HepG2 (cell line): ENCODE results near the gene RELB. TPM values are rescaled to one million over a fixed set of nuclear protein-coding genes. Genes with fewer than 3 reads are reported as not detected.

Experiments used
- ARNT ChIP-seq: fragments of 450-650 bp; IDR thresholded peaks from 2 replicates; pipeline ENCODE4 v1.6.1; 2017
- FOXP1 ChIP-seq, 2 experiments: fragments of 450-650 bp in 1 of 2; IDR thresholded peaks; 2 replicates each; pipeline ENCODE4 v1.6.1; 2017 to 2018; ENCODE audit warnings: antibody characterized with exemption in 1 of 2
- HNRNPK ChIP-seq: fragments of 200-400 bp; formaldehyde crosslinking; IDR thresholded peaks from 2 replicates; pipeline ENCODE4 v1.6.1; 2018; ENCODE audit warnings: low read length, low read depth, moderate library complexity, mild to moderate bottlenecking; ENCODE audit not compliant: poor library complexity, severe bottlenecking
- HOXA9 ChIP-seq: sonication (generic); formaldehyde crosslinking; IDR thresholded peaks from 2 replicates; pipeline ENCODE4 v1.8.1; 2022; ENCODE audit warnings: missing genetic modification reagents, mild to moderate bottlenecking, moderate library complexity, borderline replicate concordance
- NFYC ChIP-seq: IDR thresholded peaks from 2 replicates; pipeline ENCODE4 v1.6.1; 2016; ENCODE audit warnings: missing genetic modification reagents, missing compliant biosample characterization
- PCBP1 ChIP-seq: fragments of 200-400 bp; formaldehyde crosslinking; IDR thresholded peaks from 2 replicates; pipeline ENCODE4 v1.6.1; 2017; ENCODE audit warnings: mild to moderate bottlenecking, low read depth, low read length, borderline replicate concordance
- RFX3 ChIP-seq: IDR thresholded peaks from 2 replicates; pipeline ENCODE4 v1.6.1; 2016; ENCODE audit warnings: missing biosample characterization, missing genetic modification reagents
- ZNF557 ChIP-seq: sonication (generic); formaldehyde crosslinking; IDR thresholded peaks from 2 replicates; pipeline ENCODE4 v1.4.0; 2020; ENCODE audit warnings: missing genetic modification reagents
- ZNF563 ChIP-seq: sonication (generic); formaldehyde crosslinking; IDR thresholded peaks from 2 replicates; pipeline ENCODE4 v1.8.0; 2022; ENCODE audit warnings: mild to moderate bottlenecking, moderate library complexity, missing genetic modification reagents
- ZSCAN9 ChIP-seq: IDR thresholded peaks from 2 replicates; pipeline ENCODE4 v1.6.1; 2016; ENCODE audit warnings: borderline replicate concordance
- polyA plus RNA-seq, 8 experiments: library from polyadenylated mRNA; depleted of rRNA in 3 of 8; stranded (reverse) in 7 of 8; unstranded in 1 of 8; fragments of >200 nt; fragmentation: Illumina TruSeq in 4 of 8; extraction: Trizol in 4 of 8; gene quantifications; 2 replicates each; pipeline versions ENCODE4 v1.2.1 to v1.2.3, GENCODE V29; 2011 to 2016; ENCODE audit warnings: low read depth in 4 of 8, missing spikeins in 1 of 8, mixed read lengths in 1 of 8; ENCODE audit not compliant: insufficient read depth in 1 of 8
- total RNA-seq, 5 experiments: library from RNA; depleted of rRNA; stranded (reverse); fragments of >200 nt; fragmentation: Illumina TruSeq; extraction: Trizol; gene quantifications; 2 replicates each; pipeline ENCODE4 v1.2.3, GENCODE V29; 2016; ENCODE audit warnings: low read depth in 1 of 5
- TF ChIP-seq, protein P1 (sequence below): sonication (generic); formaldehyde crosslinking; IDR thresholded peaks from 2 replicates; pipeline ENCODE4 v1.9.0; 2021; ENCODE audit warnings: missing genetic modification reagents, mild to moderate bottlenecking, borderline replicate concordance
- TF ChIP-seq, protein P2 (sequence below): IDR thresholded peaks from 2 replicates; pipeline ENCODE4 v1.6.1; 2016; ENCODE audit warnings: mild to moderate bottlenecking
- TF ChIP-seq, protein P3 (sequence below): sonication (generic); formaldehyde crosslinking; IDR thresholded peaks from 2 replicates; pipeline ENCODE4 v1.4.0; 2020; ENCODE audit warnings: missing genetic modification reagents
- TF ChIP-seq, protein P4 (sequence below): sonication (generic); formaldehyde crosslinking; IDR thresholded peaks from 2 replicates; pipeline ENCODE4 v1.8.1; 2023; ENCODE audit warnings: mild to moderate bottlenecking, inconsistent platforms, moderate library complexity, missing genetic modification reagents, borderline replicate concordance
- TF ChIP-seq, protein P5 (sequence below): sonication (generic); formaldehyde crosslinking; IDR thresholded peaks from 2 replicates; pipeline ENCODE4 v1.4.0; 2020; ENCODE audit warnings: missing genetic modification reagents
- TF ChIP-seq, protein P6 (sequence below): sonication (generic); formaldehyde crosslinking; IDR thresholded peaks from 2 replicates; pipeline ENCODE4 v1.4.0; 2020; ENCODE audit warnings: mild to moderate bottlenecking, missing genetic modification reagents

Gene RELB
- total and polyA plus RNA-seq, 2 of the 13 experiments (the other 11 are each of a cell fraction or from before 2014, with no cell fraction given): 1.9 to 3.5 TPM

DNA sequence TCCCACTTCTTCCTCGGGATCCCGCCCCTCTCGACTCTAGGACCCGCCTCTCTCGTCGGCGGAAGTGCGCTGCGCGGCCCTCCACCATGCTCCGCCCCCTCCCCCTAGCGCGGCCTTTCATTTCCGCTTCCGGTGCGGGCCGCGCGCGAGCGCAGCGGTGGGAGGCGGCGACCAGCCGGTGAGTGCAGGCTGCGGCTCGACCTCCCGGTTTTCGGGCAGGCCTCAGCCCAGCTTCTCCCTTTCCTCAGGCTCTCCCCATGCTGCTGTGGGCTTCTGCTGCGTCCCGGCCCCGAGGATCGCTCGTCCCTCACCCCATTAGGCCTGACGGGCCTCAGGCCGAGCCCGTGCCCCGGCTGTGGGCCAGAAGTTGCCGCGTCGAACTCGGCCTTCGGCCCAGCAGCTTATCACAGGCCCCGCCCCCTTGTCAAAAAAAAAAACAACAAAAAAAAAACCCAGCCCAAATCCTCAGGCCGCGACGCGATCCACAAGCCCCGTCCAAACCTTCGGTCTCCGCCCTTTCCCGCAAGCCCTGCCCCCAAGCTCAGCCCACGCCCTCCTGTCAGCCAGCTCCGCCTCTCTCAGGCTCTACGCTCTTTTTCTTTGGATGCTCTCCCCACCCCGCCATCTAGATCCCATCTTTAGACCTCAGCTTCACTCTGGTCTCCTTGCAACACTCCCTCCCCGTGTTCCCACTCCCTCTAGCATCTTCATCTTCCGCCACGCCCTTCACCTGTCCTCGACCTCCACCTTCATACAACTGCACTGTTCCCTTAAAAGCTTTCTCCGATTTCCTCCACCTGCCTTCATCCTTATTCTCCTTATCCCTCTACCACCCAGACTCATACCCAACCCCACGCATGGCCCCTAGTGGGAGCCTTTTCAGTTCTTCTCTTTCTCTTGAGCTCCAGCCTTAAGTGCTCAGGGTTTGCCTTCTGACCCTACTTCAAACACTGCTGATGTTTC is 37.9 kb downstream of the RELB start, which contains the start of gene CLASRP (continued):
- TF ChIP-seq ZNF563 (CRISPR knock-in tag) (peak; percentile 93), RFX3 (CRISPR knock-in tag) (no peak), ARNT (no peak), PCBP1 (no peak), HNRNPK (peak; percentile 84), ZSCAN9 (CRISPR knock-in tag) (no peak), NFYC (CRISPR knock-in tag) (no peak), FOXP1 (IDR thresholded peaks at IDR 0.05) (no peak), FOXP1 (CRISPR knock-in tag; IDR thresholded peaks at IDR 0.05) (no peak), ZNF557 (CRISPR knock-in tag) (no peak), HOXA9 (no peak)
- TF ChIP-seq, protein P1, sequence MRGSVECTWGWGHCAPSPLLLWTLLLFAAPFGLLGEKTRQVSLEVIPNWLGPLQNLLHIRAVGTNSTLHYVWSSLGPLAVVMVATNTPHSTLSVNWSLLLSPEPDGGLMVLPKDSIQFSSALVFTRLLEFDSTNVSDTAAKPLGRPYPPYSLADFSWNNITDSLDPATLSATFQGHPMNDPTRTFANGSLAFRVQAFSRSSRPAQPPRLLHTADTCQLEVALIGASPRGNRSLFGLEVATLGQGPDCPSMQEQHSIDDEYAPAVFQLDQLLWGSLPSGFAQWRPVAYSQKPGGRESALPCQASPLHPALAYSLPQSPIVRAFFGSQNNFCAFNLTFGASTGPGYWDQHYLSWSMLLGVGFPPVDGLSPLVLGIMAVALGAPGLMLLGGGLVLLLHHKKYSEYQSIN: no peak
- TF ChIP-seq, protein P2, sequence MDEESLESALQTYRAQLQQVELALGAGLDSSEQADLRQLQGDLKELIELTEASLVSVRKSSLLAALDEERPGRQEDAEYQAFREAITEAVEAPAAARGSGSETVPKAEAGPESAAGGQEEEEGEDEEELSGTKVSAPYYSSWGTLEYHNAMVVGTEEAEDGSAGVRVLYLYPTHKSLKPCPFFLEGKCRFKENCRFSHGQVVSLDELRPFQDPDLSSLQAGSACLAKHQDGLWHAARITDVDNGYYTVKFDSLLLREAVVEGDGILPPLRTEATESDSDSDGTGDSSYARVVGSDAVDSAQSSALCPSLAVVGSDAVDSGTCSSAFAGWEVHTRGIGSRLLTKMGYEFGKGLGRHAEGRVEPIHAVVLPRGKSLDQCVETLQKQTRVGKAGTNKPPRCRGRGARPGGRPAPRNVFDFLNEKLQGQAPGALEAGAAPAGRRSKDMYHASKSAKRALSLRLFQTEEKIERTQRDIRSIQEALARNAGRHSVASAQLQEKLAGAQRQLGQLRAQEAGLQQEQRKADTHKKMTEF (CRISPR knock-in tag): peak; percentile 67; the same call in 1 of the 2 replicates
- TF ChIP-seq, protein P3, sequence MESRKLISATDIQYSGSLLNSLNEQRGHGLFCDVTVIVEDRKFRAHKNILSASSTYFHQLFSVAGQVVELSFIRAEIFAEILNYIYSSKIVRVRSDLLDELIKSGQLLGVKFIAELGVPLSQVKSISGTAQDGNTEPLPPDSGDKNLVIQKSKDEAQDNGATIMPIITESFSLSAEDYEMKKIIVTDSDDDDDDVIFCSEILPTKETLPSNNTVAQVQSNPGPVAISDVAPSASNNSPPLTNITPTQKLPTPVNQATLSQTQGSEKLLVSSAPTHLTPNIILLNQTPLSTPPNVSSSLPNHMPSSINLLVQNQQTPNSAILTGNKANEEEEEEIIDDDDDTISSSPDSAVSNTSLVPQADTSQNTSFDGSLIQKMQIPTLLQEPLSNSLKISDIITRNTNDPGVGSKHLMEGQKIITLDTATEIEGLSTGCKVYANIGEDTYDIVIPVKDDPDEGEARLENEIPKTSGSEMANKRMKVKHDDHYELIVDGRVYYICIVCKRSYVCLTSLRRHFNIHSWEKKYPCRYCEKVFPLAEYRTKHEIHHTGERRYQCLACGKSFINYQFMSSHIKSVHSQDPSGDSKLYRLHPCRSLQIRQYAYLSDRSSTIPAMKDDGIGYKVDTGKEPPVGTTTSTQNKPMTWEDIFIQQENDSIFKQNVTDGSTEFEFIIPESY (CRISPR knock-in tag): 0 out of 2 replicates have a peak, but pooled peaks have one; percentile 4
- TF ChIP-seq, protein P4, sequence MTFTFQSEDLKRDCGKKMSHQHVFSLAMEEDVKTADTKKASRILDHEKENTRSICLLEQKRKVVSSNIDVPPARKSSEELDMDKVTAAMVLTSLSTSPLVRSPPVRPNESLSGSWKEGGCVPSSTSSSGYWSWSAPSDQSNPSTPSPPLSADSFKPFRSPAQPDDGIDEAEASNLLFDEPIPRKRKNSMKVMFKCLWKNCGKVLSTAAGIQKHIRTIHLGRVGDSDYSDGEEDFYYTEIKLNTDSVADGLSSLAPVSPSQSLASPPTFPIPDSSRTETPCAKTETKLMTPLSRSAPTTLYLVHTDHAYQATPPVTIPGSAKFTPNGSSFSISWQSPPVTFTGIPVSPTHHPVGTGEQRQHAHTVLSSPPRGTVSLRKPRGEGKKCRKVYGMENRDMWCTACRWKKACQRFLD (CRISPR knock-in tag): no peak
- TF ChIP-seq, protein P5, sequence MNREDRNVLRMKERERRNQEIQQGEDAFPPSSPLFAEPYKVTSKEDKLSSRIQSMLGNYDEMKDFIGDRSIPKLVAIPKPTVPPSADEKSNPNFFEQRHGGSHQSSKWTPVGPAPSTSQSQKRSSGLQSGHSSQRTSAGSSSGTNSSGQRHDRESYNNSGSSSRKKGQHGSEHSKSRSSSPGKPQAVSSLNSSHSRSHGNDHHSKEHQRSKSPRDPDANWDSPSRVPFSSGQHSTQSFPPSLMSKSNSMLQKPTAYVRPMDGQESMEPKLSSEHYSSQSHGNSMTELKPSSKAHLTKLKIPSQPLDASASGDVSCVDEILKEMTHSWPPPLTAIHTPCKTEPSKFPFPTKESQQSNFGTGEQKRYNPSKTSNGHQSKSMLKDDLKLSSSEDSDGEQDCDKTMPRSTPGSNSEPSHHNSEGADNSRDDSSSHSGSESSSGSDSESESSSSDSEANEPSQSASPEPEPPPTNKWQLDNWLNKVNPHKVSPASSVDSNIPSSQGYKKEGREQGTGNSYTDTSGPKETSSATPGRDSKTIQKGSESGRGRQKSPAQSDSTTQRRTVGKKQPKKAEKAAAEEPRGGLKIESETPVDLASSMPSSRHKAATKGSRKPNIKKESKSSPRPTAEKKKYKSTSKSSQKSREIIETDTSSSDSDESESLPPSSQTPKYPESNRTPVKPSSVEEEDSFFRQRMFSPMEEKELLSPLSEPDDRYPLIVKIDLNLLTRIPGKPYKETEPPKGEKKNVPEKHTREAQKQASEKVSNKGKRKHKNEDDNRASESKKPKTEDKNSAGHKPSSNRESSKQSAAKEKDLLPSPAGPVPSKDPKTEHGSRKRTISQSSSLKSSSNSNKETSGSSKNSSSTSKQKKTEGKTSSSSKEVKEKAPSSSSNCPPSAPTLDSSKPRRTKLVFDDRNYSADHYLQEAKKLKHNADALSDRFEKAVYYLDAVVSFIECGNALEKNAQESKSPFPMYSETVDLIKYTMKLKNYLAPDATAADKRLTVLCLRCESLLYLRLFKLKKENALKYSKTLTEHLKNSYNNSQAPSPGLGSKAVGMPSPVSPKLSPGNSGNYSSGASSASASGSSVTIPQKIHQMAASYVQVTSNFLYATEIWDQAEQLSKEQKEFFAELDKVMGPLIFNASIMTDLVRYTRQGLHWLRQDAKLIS (CRISPR knock-in tag): no peak
- TF ChIP-seq, protein P6, sequence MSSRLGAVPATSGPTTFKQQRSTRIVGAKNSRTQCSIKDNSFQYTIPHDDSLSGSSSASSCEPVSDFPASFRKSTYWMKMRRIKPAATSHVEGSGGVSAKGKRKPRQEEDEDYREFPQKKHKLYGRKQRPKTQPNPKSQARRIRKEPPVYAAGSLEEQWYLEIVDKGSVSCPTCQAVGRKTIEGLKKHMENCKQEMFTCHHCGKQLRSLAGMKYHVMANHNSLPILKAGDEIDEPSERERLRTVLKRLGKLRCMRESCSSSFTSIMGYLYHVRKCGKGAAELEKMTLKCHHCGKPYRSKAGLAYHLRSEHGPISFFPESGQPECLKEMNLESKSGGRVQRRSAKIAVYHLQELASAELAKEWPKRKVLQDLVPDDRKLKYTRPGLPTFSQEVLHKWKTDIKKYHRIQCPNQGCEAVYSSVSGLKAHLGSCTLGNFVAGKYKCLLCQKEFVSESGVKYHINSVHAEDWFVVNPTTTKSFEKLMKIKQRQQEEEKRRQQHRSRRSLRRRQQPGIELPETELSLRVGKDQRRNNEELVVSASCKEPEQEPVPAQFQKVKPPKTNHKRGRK: no peak
